Spinal cord (tissue), 10 donors: ENCODE measurements around the gene TIGD1. TPM values are rescaled to one million over a fixed set of nuclear protein-coding genes. Genes with fewer than 3 reads are reported as not detected.
"Not testable (repeated sequence)": the region's sequence is repeated elsewhere in the genome, so short reads cannot be mapped to it uniquely, and the experiment has no call there.

Source experiments
- DNase-seq, 6 donors: peaks; one replicate each; pipeline versions ENCODE4 v3.0.0 to v3.0.0-alpha.2; 2013 to 2015; ENCODE audit warnings: low spot score in 6 of 6, low read depth in 4 of 6
- H3K27ac ChIP-seq: one replicate; pipeline ENCODE4 v1.5.1; 2013; ENCODE audit warnings: low read depth, low read length, control low read depth
- H3K27me3 ChIP-seq: one replicate; pipeline ENCODE4 v1.6.1; 2013; ENCODE audit warnings: low read length; ENCODE audit not compliant: control insufficient read depth, insufficient read depth
- H3K36me3 ChIP-seq: one replicate; pipeline ENCODE4 v1.6.1; 2013; ENCODE audit warnings: low read length; ENCODE audit not compliant: control insufficient read depth, insufficient read depth
- H3K4me1 ChIP-seq: one replicate; pipeline ENCODE4 v1.6.1; 2013; ENCODE audit warnings: low read length; ENCODE audit not compliant: control insufficient read depth, insufficient read depth
- H3K4me3 ChIP-seq: one replicate; pipeline ENCODE4 v1.5.1; 2013; ENCODE audit warnings: low read depth, low read length, control low read depth
- H3K9me3 ChIP-seq: one replicate; pipeline ENCODE4 v1.6.1; 2013; ENCODE audit warnings: low read length; ENCODE audit not compliant: control insufficient read depth, insufficient read depth
- WGBS: methylation state at CpG from one replicate; pipeline ENCODE4 v1.1.5; 2013; ENCODE audit warnings: missing lambda C conversion rate; ENCODE audit not compliant: insufficient coverage; 5-methylcytosine and 5-hydroxymethylcytosine counted together
- polyA plus RNA-seq, 2 donors: library from polyadenylated mRNA; unstranded; fragments of 120-200 nt; gene quantifications; one replicate each; pipeline ENCODE4 v1.2.1, GENCODE V29; 2013; ENCODE audit not compliant: insufficient read length in 2 of 2
- total RNA-seq, 2 donors: library from RNA; depleted of rRNA in 1 of 2; stranded (reverse); fragments of 120-200 nt in 1 of 2; fragments of >200 nt in 1 of 2; gene quantifications; one replicate each; pipeline versions ENCODE4 v1.2.3 to v1.2.4, GENCODE V29; 2013 to 2014
- donor health status: healthy.

TIGD1 gene
- total and polyA plus RNA-seq, 4 donors, result 5.9 to 11.1 (median 10.3) TPM

- Histone ChIP-seq H3K27ac (no peak overlapping the region), H3K27me3 (no peaks in the 10 kb centered on the region), H3K4me1 (peaks cover 3% of the 10 kb centered on the region), H3K9me3 (no peaks in the 10 kb centered on the region), H3K36me3 (peaks cover 23% of the 10 kb centered on the region), H3K4me3 (no peak overlapping the region)
- no peak for DNase-seq
Observed at GRCh38 chr2:232573042-232573441, 22.7 kb upstream of the TIGD1 start.

- Histone ChIP-seq H3K27ac (no peak overlapping the region), H3K4me1 (peaks cover 3% of the 10 kb centered on the region), H3K4me3 (no peak overlapping the region), H3K9me3 (no peaks in the 10 kb centered on the region), H3K36me3 (peaks cover 40% of the 10 kb centered on the region), H3K27me3 (no peaks in the 10 kb centered on the region)
- peak in 1 of 6 donors; percentile 21 for DNase-seq
- WGBS, result 57% methylated on average over 5 of the region's 7 CpGs
Observed at GRCh38 chr2:232571026-232571474, 20.7 kb upstream of the TIGD1 start.

GRCh38 chr2:232570481-232570880 is 20.1 kb upstream of the TIGD1 start:
- H3K36me3 ChIP-seq, result peaks cover 46% of the 10 kb centered on the region
- not testable (repeated sequence) for H3K9me3 ChIP-seq, DNase-seq, H3K27me3 ChIP-seq, H3K4me3 ChIP-seq, H3K27ac ChIP-seq, H3K4me1 ChIP-seq
- WGBS, result 100% methylated on average over 4 of the region's 6 CpGs

GRCh38 chr2:232569541-232569940 is 19.2 kb upstream of the TIGD1 start:
- H3K9me3 ChIP-seq, result no peaks in the 10 kb centered on the region
- 89% methylated on average over 8 of the region's 9 CpGs for WGBS
- H3K27me3 ChIP-seq, result no peaks in the 10 kb centered on the region
- peaks cover 54% of the 10 kb centered on the region for H3K36me3 ChIP-seq
- DNase-seq, result no peak
- no peak overlapping the region for H3K27ac ChIP-seq
- H3K4me1 ChIP-seq, result peaks cover 3% of the 10 kb centered on the region
- H3K4me3 ChIP-seq, result no peak overlapping the region

GRCh38 chr2:232568161-232568560 is 17.8 kb upstream of the TIGD1 start:
- Histone ChIP-seq H3K27me3 (no peaks in the 10 kb centered on the region), H3K4me1 (peaks cover 3% of the 10 kb centered on the region), H3K9me3 (no peaks in the 10 kb centered on the region), H3K27ac (no peak overlapping the region), H3K36me3 (peaks cover 51% of the 10 kb centered on the region), H3K4me3 (no peak overlapping the region)
- no peak for DNase-seq
- no CpG with 5 or more reads among the region's 5 CpGs for WGBS

GRCh38 chr2:232567721-232568120 is 17.4 kb upstream of the TIGD1 start:
- H3K9me3 ChIP-seq, result no peaks in the 10 kb centered on the region
- DNase-seq, result no peak
- H3K4me3 ChIP-seq, result no peak overlapping the region
- no peak overlapping the region for H3K27ac ChIP-seq
- H3K27me3 ChIP-seq, result no peaks in the 10 kb centered on the region
- H3K4me1 ChIP-seq, result peaks cover 3% of the 10 kb centered on the region
- H3K36me3 ChIP-seq, result peaks cover 51% of the 10 kb centered on the region

- H3K27ac ChIP-seq, result no peak overlapping the region
- H3K4me1 ChIP-seq, result no peaks in the 10 kb centered on the region
- H3K36me3 ChIP-seq, result peaks cover 49% of the 10 kb centered on the region
- no peaks in the 10 kb centered on the region for H3K27me3 ChIP-seq
- no peak overlapping the region for H3K4me3 ChIP-seq
- no peaks in the 10 kb centered on the region for H3K9me3 ChIP-seq
- no CpG with 5 or more reads among the region's 3 CpGs for WGBS
- no peak for DNase-seq
Observed at GRCh38 chr2:232563580-232563979, 13.2 kb upstream of the TIGD1 start.

GRCh38 chr2:232562515-232563151 is 12.3 kb upstream of the TIGD1 start:
- WGBS, result 91% methylated on average over 4 of the region's 8 CpGs
- Histone ChIP-seq H3K4me1 (no peaks in the 10 kb centered on the region), H3K4me3 (no peak overlapping the region), H3K27ac (no peak overlapping the region), H3K9me3 (no peaks in the 10 kb centered on the region), H3K36me3 (peaks cover 53% of the 10 kb centered on the region), H3K27me3 (no peaks in the 10 kb centered on the region)
- no peak for DNase-seq

GRCh38 chr2:232556426-232556825 is 6.1 kb upstream of the TIGD1 start:
- no peak for DNase-seq
- Histone ChIP-seq H3K9me3 (no peaks in the 10 kb centered on the region), H3K4me1 (peaks cover 8% of the 10 kb centered on the region), H3K36me3 (peaks cover 24% of the 10 kb centered on the region), H3K4me3 (no peak overlapping the region), H3K27ac (no peak overlapping the region), H3K27me3 (no peaks in the 10 kb centered on the region)
- WGBS, result 86% methylated on average over 2 of the region's 3 CpGs

GRCh38 chr2:232551776-232552175 is 1.4 kb upstream of the TIGD1 start:
- H3K4me3 ChIP-seq, result peak overlapping the region; percentile 93
- no peaks in the 10 kb centered on the region for H3K27me3 ChIP-seq
- H3K4me1 ChIP-seq, result peaks cover 14% of the 10 kb centered on the region
- 84% methylated on average over 4 of the region's 4 CpGs for WGBS
- H3K9me3 ChIP-seq, result peaks cover 2% of the 10 kb centered on the region
- no peak overlapping the region for H3K27ac ChIP-seq
- no peak for DNase-seq
- peaks cover 12% of the 10 kb centered on the region for H3K36me3 ChIP-seq
